Cardiac fibroblast (primary cell): ENCODE results near the gene ERCC6L2.
A peak's percentile ranks its signal among the peaks of the same experiment; 100 is the strongest.

Experiments
- DNase-seq, 2 donors: peaks; one replicate each; pipeline versions ENCODE4 v3.0.0 to v3.0.0-alpha.2; 2010; ENCODE audit warnings: low read depth in 2 of 2
- H3K4me3 ChIP-seq, 2 donors: replicated peaks in 1 of 2; 1 replicate in 1 of 2; 2 replicates in 1 of 2; pipeline ENCODE4 v1.5.1; 2011; ENCODE audit warnings: low read depth in 2 of 2, low read length in 2 of 2, mild to moderate bottlenecking in 2 of 2, moderate library complexity in 1 of 2
- TF ChIP-seq, protein P1 (sequence below): IDR thresholded peaks from one replicate; pipeline ENCODE4 v1.5.1; 2011; ENCODE audit warnings: low read depth, mild to moderate bottlenecking, low read length, inconsistent platforms

Gene ERCC6L2

DNA sequence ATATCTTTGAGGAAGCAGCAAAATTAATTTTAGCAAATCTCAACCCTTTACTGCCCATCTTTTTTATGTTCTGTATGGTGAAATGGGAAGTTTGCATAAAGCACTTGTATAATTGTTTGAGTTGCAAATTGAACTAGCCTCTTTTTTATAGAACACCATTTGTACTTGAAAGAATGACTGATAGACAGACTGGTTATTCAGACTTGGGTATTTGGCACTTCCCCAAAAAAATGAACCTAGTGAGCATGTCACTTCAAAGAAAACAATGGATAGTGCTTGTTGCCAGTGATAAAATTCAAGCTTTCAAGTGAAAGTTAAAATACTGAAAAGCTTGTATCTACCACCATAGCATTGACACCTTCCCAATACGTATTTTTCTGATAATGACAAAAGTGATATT lies 115.8 kb downstream of the ERCC6L2 start:
- TF ChIP-seq, protein P1, sequence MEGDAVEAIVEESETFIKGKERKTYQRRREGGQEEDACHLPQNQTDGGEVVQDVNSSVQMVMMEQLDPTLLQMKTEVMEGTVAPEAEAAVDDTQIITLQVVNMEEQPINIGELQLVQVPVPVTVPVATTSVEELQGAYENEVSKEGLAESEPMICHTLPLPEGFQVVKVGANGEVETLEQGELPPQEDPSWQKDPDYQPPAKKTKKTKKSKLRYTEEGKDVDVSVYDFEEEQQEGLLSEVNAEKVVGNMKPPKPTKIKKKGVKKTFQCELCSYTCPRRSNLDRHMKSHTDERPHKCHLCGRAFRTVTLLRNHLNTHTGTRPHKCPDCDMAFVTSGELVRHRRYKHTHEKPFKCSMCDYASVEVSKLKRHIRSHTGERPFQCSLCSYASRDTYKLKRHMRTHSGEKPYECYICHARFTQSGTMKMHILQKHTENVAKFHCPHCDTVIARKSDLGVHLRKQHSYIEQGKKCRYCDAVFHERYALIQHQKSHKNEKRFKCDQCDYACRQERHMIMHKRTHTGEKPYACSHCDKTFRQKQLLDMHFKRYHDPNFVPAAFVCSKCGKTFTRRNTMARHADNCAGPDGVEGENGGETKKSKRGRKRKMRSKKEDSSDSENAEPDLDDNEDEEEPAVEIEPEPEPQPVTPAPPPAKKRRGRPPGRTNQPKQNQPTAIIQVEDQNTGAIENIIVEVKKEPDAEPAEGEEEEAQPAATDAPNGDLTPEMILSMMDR, result no peak

DNA sequence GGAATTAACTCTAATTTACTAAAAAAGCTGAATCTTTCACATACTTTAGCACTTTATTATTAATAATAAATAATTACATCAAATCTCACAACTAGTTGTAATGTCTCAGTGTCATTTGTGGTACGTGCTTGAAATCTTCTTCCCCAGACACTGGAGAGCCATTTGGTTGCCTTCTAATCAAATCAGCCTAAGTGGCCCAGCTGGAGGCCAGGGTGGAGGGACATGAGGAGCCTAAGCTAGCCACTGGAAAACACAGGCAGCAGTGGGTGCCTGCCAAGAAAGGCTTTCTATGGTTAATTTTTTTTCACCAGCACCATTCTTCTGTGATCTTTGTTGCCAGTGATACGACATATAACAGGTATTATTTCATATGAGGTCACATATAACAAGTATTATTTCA lies 117.0 kb downstream of the ERCC6L2 start:
- H3K4me3 ChIP-seq, result no peak overlapping the region
- DNase-seq, result no peak
- TF ChIP-seq, protein P1, result no peak

More for the DNA sequence above, 115.8 kb downstream of the ERCC6L2 start:
- peak in 1 of 2 donors; percentile 20 for DNase-seq
- H3K4me3 ChIP-seq, result no peak overlapping the region

DNA sequence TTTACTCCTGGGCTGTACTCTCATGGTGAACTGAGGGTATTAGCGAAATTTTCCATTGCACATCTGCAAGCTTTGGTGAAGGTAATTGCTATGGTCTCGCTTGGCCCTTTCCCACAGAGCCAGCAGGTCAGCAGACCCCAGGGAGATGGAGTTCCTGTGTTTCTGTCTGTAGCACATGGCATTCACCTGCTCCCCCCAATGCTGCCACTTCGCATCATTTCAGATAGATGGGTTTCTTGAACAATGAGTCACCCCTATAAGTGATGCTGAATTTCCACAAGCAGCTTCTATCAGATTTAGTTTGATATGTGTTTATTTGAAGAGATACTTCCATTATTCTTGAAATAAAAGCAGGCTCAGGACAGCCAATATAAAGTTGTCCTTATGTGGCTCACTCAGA lies 117.8 kb downstream of the ERCC6L2 start:
- DNase-seq, result no peak
- no peak overlapping the region for H3K4me3 ChIP-seq
- TF ChIP-seq, protein P1, result no peak

DNA sequence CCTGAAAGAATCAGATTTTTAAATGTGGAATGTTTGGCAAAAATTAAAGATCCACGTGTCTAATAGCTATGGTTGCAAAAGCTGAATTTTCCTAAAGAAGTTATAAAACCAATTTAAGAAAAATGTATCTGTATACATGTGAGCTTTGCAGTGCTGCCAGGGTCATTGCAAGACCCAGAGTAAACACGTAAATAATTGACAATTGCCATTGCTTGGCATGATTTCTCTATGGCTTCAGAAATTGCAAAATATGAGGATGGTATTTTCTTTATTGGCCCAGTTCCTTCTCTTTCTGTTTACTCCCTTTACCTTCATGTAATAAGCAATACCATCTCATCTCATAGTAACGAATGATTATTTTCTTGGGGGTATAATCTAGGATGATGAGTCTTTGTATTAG lies 123.9 kb downstream of the ERCC6L2 start:
- TF ChIP-seq, protein P1, result no peak
- no peak for DNase-seq
- H3K4me3 ChIP-seq, result no peak overlapping the region

DNA sequence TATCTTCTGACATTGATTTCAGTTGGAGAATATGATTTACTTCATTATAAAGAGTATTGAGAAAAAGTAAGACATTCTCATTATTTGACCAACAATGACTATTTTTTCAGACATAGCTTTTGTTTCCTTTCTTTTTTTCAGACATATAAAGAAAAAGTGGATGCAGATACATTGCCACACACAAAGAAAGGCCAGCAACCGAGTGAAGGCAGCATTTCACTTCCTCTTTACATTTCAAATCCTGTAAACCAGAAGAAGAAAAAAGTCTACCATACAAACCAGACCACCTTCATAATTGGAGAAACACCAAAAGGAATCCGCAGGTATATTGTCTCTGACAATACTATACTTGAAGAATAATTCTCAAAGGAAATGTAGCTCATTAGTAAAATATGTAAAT lies 128.9 kb downstream of the ERCC6L2 start:
- DNase-seq, result no peak
- H3K4me3 ChIP-seq, result no peak overlapping the region
- TF ChIP-seq, protein P1, result no peak

DNA sequence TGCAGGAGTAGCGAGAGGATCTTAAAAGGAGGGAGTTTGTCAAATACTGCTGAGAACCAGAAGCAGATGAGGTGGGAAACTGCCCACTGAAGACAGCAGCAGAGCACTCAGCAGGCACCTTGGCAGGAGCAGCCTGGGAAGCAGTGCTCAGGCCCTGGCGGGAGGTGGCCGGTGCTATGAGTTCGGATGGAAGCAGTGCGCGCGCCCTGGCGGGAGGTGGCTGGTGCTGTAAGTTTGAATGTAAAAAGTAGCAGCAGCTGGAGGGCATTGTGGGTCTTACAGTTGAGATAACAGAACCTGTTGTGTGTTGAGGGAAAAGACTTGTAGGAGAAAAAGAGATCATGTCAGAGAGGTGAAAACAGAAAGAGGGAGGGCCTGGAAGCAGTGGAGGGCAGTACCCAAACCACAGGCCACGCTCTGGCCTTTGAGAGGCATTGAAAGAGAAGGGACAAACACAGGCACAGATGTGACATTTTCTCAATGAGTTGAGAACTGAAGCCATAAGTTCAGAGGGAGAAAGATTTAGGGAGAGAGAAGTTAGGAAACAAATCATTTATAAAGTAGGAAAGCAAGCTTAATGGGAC lies 130.9 kb downstream of the ERCC6L2 start:
- H3K4me3 ChIP-seq, result no peak overlapping the region
- DNase-seq, result no peak
- TF ChIP-seq, protein P1, result no peak

DNA sequence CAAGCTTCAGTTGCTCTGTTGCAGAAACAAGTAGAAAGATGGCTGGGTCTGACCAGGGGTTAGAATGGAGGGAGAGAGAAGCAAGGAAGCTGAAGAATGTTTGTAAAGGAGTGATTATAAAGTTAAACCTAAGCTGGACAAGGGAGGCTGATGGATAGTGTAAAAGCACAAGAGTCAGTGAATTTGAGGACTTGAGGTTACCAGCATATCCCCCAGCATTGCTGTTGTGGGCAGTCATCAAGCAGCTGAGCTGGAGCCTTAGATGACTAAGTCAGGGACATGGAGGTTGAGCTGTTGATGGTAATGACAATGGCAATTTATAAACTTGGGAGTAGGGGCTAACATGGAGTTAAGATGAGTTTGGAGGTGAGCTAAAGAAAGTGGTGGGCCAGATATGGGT lies 131.5 kb downstream of the ERCC6L2 start:
- peak in 1 of 2 donors; percentile 51 for DNase-seq
- TF ChIP-seq, protein P1, result no peak
- H3K4me3 ChIP-seq, result no peak overlapping the region
